SK-N-SH treated with all-trans-retinoic acid at 6 μM for 48 hours (cell line): ENCODE measurements around the gene DLG2.

Experiments used
- ATAC-seq: fragments of 200-7000 bp; cut with Tn5 transposase; 3 replicates; pipeline ENCODE4 v1.9.1; 2020; ENCODE audit warnings: mild to moderate bottlenecking, moderate library complexity
- ARNTL ChIP-seq: fragments of 450-650 bp; formaldehyde crosslinking; IDR thresholded peaks from 2 replicates; pipeline ENCODE4 v1.5.0; 2020; ENCODE audit warnings: low read depth, mild to moderate bottlenecking, moderate library complexity, borderline replicate concordance
- BACH2 ChIP-seq: fragments of 250-450 bp; sonication (Bioruptor Pico); IDR thresholded peaks from 2 replicates; pipeline ENCODE4 v1.9.0; 2021; ENCODE audit warnings: mild to moderate bottlenecking, borderline replicate concordance
- CSDC2 ChIP-seq: fragments of 250-450 bp; sonication (Bioruptor Pico); IDR thresholded peaks from 2 replicates; pipeline ENCODE4 v1.5.0; 2020; ENCODE audit warnings: mild to moderate bottlenecking, moderate library complexity
- GLIS3 ChIP-seq: fragments of 250-450 bp; sonication (Bioruptor Pico); IDR thresholded peaks from 2 replicates; pipeline ENCODE4 v1.5.0; 2020; ENCODE audit warnings: mild to moderate bottlenecking, moderate library complexity
- ISL1 ChIP-seq: fragments of 250-450 bp; sonication (Bioruptor Pico); IDR thresholded peaks from 2 replicates; pipeline ENCODE4 v2.1.2; 2022; ENCODE audit warnings: mild to moderate bottlenecking, moderate library complexity
- OSR1 ChIP-seq: fragments of 250-450 bp; sonication (Bioruptor Pico); IDR thresholded peaks from 2 replicates; pipeline ENCODE4 v1.8.0; 2022; ENCODE audit warnings: moderate library complexity, mild to moderate bottlenecking, inconsistent platforms
- PPARA ChIP-seq: fragments of 250-450 bp; sonication (Bioruptor Pico); IDR thresholded peaks from 2 replicates; pipeline ENCODE4 v1.5.0; 2020; ENCODE audit warnings: mild to moderate bottlenecking, borderline replicate concordance
- RARB ChIP-seq: fragments of 250-450 bp; sonication (Bioruptor Pico); IDR thresholded peaks from 2 replicates; pipeline ENCODE4 v1.8.0; 2021; ENCODE audit warnings: mild to moderate bottlenecking, moderate library complexity
- SNAI2 ChIP-seq: fragments of 250-450 bp; sonication (Bioruptor Pico); IDR thresholded peaks from 2 replicates; pipeline ENCODE4 v1.5.0; 2020; ENCODE audit warnings: mild to moderate bottlenecking, moderate library complexity
- TCF4 ChIP-seq: fragments of 250-450 bp; sonication (Bioruptor Pico); IDR thresholded peaks from 2 replicates; pipeline ENCODE4 v1.8.0; 2021; ENCODE audit warnings: mild to moderate bottlenecking, moderate library complexity, borderline replicate concordance
- TOX ChIP-seq: fragments of 250-450 bp; sonication (Bioruptor Pico); IDR thresholded peaks from 2 replicates; pipeline ENCODE4 v1.8.0; 2021; ENCODE audit warnings: mild to moderate bottlenecking, moderate library complexity, borderline replicate concordance
- ZC3H10 ChIP-seq: fragments of 250-450 bp; sonication (Bioruptor Pico); IDR thresholded peaks from 2 replicates; pipeline ENCODE4 v1.5.1; 2021; ENCODE audit warnings: mild to moderate bottlenecking, moderate library complexity
- ZFP3 ChIP-seq: fragments of 250-450 bp; sonication (Bioruptor Pico); IDR thresholded peaks from 2 replicates; pipeline ENCODE4 v1.5.0; 2020; ENCODE audit warnings: mild to moderate bottlenecking, moderate library complexity
- ZFP30 ChIP-seq: fragments of 450-650 bp; formaldehyde crosslinking; IDR thresholded peaks from 2 replicates; pipeline ENCODE4 v1.5.0; 2022; ENCODE audit warnings: mild to moderate bottlenecking, moderate library complexity
- ZNF565 ChIP-seq: fragments of 450-650 bp; formaldehyde crosslinking; conservative IDR thresholded peaks from 2 replicates; pipeline ENCODE4 v1.5.0; 2020; ENCODE audit warnings: low read depth, mild to moderate bottlenecking, moderate library complexity
- ZNF70 ChIP-seq: fragments of 450-650 bp; formaldehyde crosslinking; IDR thresholded peaks from 2 replicates; pipeline ENCODE4 v1.5.0; 2020; ENCODE audit warnings: mild to moderate bottlenecking, moderate library complexity
- ZNF8 ChIP-seq: fragments of 450-650 bp; formaldehyde crosslinking; IDR thresholded peaks from 2 replicates; pipeline ENCODE4 v1.5.0; 2020; ENCODE audit warnings: mild to moderate bottlenecking, moderate library complexity
- TF ChIP-seq, protein P1 (sequence below): fragments of 250-450 bp; sonication (Bioruptor Pico); IDR thresholded peaks from 2 replicates; pipeline ENCODE4 v1.8.0; 2021; ENCODE audit warnings: low read depth, mild to moderate bottlenecking, moderate library complexity, borderline replicate concordance
- TF ChIP-seq, protein P2 (sequence below): fragments of 250-450 bp; sonication (Bioruptor Pico); IDR thresholded peaks from 2 replicates; pipeline ENCODE4 v1.5.0; 2020; ENCODE audit warnings: mild to moderate bottlenecking, moderate library complexity
- TF ChIP-seq, protein P3 (sequence below): fragments of 250-450 bp; sonication (Bioruptor Pico); IDR thresholded peaks from 2 replicates; pipeline ENCODE4 v1.5.1; 2021; ENCODE audit warnings: mild to moderate bottlenecking, moderate library complexity
- TF ChIP-seq, protein P4 (sequence below): fragments of 250-450 bp; sonication (Bioruptor Pico); IDR thresholded peaks from 2 replicates; pipeline ENCODE4 v1.8.0; 2020; ENCODE audit warnings: mild to moderate bottlenecking, moderate library complexity, borderline replicate concordance
- TF ChIP-seq, protein P5 (sequence below): fragments of 250-450 bp; sonication (Bioruptor Pico); IDR thresholded peaks from 2 replicates; pipeline ENCODE4 v1.5.1; 2020; ENCODE audit warnings: low read depth, mild to moderate bottlenecking, moderate library complexity

Gene DLG2

DNA sequence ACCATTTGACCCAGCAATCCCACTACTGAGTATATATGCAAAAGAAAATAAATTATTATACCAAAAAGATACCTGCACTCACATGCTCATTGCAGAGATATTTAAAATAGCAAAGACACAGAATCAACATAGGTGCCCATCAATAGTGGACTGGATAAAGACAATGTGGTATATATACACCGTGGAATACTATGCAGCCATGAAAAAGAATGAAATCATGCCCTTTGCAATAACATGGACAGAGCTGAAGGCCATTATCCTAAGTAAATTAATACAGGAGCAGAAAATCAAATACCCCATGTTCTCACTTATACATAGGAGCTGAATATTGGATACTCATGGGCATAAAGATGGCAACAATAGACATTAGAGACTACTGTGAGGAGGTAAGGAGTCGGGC, 68.7 kb downstream of the DLG2 start:
- no peak for ATAC-seq
- TF ChIP-seq GLIS3 (CRISPR knock-in tag) (no peak), ZNF565 (no peak), ARNTL (CRISPR knock-in tag) (no peak), ZNF70 (no peak), CSDC2 (CRISPR knock-in tag) (no peak)
- TF ChIP-seq, protein P1, sequence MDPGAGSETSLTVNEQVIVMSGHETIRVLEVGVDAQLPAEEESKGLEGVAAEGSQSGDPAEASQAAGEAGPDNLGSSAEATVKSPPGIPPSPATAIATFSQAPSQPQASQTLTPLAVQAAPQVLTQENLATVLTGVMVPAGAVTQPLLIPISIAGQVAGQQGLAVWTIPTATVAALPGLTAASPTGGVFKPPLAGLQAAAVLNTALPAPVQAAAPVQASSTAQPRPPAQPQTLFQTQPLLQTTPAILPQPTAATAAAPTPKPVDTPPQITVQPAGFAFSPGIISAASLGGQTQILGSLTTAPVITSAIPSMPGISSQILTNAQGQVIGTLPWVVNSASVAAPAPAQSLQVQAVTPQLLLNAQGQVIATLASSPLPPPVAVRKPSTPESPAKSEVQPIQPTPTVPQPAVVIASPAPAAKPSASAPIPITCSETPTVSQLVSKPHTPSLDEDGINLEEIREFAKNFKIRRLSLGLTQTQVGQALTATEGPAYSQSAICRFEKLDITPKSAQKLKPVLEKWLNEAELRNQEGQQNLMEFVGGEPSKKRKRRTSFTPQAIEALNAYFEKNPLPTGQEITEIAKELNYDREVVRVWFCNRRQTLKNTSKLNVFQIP = no peak
- TF ChIP-seq, protein P2, sequence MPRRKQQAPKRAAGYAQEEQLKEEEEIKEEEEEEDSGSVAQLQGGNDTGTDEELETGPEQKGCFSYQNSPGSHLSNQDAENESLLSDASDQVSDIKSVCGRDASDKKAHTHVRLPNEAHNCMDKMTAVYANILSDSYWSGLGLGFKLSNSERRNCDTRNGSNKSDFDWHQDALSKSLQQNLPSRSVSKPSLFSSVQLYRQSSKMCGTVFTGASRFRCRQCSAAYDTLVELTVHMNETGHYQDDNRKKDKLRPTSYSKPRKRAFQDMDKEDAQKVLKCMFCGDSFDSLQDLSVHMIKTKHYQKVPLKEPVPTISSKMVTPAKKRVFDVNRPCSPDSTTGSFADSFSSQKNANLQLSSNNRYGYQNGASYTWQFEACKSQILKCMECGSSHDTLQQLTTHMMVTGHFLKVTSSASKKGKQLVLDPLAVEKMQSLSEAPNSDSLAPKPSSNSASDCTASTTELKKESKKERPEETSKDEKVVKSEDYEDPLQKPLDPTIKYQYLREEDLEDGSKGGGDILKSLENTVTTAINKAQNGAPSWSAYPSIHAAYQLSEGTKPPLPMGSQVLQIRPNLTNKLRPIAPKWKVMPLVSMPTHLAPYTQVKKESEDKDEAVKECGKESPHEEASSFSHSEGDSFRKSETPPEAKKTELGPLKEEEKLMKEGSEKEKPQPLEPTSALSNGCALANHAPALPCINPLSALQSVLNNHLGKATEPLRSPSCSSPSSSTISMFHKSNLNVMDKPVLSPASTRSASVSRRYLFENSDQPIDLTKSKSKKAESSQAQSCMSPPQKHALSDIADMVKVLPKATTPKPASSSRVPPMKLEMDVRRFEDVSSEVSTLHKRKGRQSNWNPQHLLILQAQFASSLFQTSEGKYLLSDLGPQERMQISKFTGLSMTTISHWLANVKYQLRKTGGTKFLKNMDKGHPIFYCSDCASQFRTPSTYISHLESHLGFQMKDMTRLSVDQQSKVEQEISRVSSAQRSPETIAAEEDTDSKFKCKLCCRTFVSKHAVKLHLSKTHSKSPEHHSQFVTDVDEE = no peak

DNA sequence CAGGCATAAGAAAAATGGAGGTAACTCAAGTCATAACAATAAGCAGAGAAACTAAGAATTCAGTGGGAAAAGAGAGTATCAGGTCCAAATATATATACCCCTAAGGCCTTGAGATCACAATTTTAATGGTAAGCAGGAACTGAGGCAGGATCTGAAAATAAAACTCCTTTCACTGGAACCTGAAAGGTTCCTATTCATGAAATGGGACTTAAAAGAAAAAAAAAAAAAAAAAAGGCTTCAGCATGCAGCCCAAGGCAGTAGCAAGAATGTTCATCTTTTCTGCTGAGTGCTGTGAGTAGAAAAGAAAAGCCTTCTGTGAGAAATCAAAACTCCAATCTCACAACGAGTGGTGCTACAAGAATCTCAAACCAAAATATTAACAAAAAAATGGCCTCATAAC, 75.3 kb downstream of the DLG2 start:
- no peak for ATAC-seq
- TF ChIP-seq, protein P3, sequence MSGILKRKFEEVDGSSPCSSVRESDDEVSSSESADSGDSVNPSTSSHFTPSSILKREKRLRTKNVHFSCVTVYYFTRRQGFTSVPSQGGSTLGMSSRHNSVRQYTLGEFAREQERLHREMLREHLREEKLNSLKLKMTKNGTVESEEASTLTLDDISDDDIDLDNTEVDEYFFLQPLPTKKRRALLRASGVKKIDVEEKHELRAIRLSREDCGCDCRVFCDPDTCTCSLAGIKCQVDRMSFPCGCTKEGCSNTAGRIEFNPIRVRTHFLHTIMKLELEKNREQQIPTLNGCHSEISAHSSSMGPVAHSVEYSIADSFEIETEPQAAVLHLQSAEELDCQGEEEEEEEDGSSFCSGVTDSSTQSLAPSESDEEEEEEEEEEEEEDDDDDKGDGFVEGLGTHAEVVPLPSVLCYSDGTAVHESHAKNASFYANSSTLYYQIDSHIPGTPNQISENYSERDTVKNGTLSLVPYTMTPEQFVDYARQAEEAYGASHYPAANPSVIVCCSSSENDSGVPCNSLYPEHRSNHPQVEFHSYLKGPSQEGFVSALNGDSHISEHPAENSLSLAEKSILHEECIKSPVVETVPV (CRISPR knock-in tag) = no peak
- TF ChIP-seq RARB (CRISPR knock-in tag) = no peak
- TF ChIP-seq ARNTL (CRISPR knock-in tag) = no peak
- TF ChIP-seq GLIS3 (CRISPR knock-in tag) = no peak
- no peak for TF ChIP-seq BACH2 (CRISPR knock-in tag)
- no peak for TF ChIP-seq TOX (CRISPR knock-in tag)
- no peak for TF ChIP-seq ZNF8 (CRISPR knock-in tag)
- no peak for TF ChIP-seq CSDC2 (CRISPR knock-in tag)
- no peak for TF ChIP-seq ZFP30 (CRISPR knock-in tag)
- no peak for TF ChIP-seq ZNF70
- TF ChIP-seq, protein P1 = no peak
- no peak for TF ChIP-seq ZNF565
- no peak for TF ChIP-seq ISL1 (CRISPR knock-in tag)
- TF ChIP-seq, protein P4, sequence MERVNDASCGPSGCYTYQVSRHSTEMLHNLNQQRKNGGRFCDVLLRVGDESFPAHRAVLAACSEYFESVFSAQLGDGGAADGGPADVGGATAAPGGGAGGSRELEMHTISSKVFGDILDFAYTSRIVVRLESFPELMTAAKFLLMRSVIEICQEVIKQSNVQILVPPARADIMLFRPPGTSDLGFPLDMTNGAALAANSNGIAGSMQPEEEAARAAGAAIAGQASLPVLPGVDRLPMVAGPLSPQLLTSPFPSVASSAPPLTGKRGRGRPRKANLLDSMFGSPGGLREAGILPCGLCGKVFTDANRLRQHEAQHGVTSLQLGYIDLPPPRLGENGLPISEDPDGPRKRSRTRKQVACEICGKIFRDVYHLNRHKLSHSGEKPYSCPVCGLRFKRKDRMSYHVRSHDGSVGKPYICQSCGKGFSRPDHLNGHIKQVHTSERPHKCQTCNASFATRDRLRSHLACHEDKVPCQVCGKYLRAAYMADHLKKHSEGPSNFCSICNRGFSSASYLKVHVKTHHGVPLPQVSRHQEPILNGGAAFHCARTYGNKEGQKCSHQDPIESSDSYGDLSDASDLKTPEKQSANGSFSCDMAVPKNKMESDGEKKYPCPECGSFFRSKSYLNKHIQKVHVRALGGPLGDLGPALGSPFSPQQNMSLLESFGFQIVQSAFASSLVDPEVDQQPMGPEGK (CRISPR knock-in tag) = no peak
- no peak for TF ChIP-seq PPARA
- TF ChIP-seq ZC3H10 (CRISPR knock-in tag) = no peak
- TF ChIP-seq ZFP3 (CRISPR knock-in tag) = no peak

DNA sequence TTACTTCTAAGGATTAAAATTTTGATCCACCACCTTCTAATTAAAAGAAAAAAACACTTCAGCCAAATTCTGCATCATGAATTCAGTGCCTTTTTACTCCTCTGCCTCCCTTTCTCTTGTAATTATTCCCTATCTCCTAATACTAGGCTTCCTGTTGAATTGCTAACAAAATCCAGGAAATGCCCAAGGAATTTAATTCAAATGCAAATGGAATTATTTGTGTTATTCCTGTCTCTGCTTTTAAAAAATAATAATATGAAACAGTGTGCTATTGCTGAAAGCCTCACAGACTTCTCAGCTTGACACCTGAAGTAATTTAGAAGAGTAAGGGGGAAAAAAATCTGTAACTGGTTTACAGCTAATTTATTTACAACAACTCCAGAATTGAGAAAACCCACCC, 85.5 kb downstream of the DLG2 start:
- TF ChIP-seq SNAI2 (CRISPR knock-in tag) (no peak), ARNTL (CRISPR knock-in tag) (no peak), OSR1 (no peak), ISL1 (CRISPR knock-in tag) (no peak), ZNF8 (CRISPR knock-in tag) (no peak), ZFP30 (CRISPR knock-in tag) (no peak), BACH2 (CRISPR knock-in tag) (no peak), ZNF70 (no peak), ZNF565 (no peak), CSDC2 (CRISPR knock-in tag) (no peak), TCF4 (CRISPR knock-in tag) (no peak), ZC3H10 (CRISPR knock-in tag) (no peak), TOX (CRISPR knock-in tag) (no peak)
- TF ChIP-seq, protein P3 (CRISPR knock-in tag) = no peak
- TF ChIP-seq, protein P4 (CRISPR knock-in tag) = no peak
- TF ChIP-seq, protein P5, sequence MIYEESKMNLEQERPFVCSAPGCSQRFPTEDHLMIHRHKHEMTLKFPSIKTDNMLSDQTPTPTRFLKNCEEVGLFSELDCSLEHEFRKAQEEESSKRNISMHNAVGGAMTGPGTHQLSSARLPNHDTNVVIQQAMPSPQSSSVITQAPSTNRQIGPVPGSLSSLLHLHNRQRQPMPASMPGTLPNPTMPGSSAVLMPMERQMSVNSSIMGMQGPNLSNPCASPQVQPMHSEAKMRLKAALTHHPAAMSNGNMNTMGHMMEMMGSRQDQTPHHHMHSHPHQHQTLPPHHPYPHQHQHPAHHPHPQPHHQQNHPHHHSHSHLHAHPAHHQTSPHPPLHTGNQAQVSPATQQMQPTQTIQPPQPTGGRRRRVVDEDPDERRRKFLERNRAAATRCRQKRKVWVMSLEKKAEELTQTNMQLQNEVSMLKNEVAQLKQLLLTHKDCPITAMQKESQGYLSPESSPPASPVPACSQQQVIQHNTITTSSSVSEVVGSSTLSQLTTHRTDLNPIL (CRISPR knock-in tag) = no peak
- TF ChIP-seq, all 23 proteins: peak for 0
- no peak for ATAC-seq
